GM12878 (cell line): ENCODE data around the gene NADSYN1.

Experiments
- BRCA1 ChIP-seq: IDR thresholded peaks from 2 replicates; pipeline ENCODE4 v1.6.1; 2011; ENCODE audit warnings: low read depth, low read length, improper control_type of control experiment
- CREM ChIP-seq: IDR thresholded peaks from 2 replicates; pipeline ENCODE4 v1.6.1; 2014; ENCODE audit warnings: antibody characterized with exemption, low read depth
- CTCF ChIP-seq, 3 experiments: IDR thresholded peaks in 2 of 3; conservative IDR thresholded peaks in 1 of 3; 2 replicates each; pipeline ENCODE4 v1.5.1; 2011; ENCODE audit warnings: low read depth in 3 of 3, low read length in 3 of 3, mild to moderate bottlenecking in 3 of 3, control low read depth in 2 of 3, moderate library complexity in 2 of 3, inconsistent platforms in 1 of 3, mixed read lengths in 1 of 3; ENCODE audit not compliant: control insufficient read depth in 2 of 3, insufficient read depth in 1 of 3; ENCODE audit errors: extremely low read depth in 1 of 3
- E2F8 ChIP-seq: fragments of 450-650 bp; IDR thresholded peaks from 2 replicates; pipeline ENCODE4 v1.6.1; 2018; ENCODE audit warnings: mild to moderate bottlenecking, low read depth, moderate library complexity; ENCODE audit not compliant: partially characterized antibody
- FOS ChIP-seq: IDR thresholded peaks from 3 replicates; pipeline ENCODE4 v1.6.1; 2011; ENCODE audit warnings: borderline replicate concordance; ENCODE audit not compliant: insufficient read length; ENCODE audit errors: extremely low read depth
- IKZF2 ChIP-seq, 2 experiments: fragments of 450-650 bp; IDR thresholded peaks; 2 replicates each; pipeline ENCODE4 v1.6.1; 2017; ENCODE audit warnings: mild to moderate bottlenecking in 2 of 2, moderate library complexity in 2 of 2
- MLLT1 ChIP-seq: fragments of 450-650 bp; IDR thresholded peaks from 2 replicates; pipeline ENCODE4 v1.6.1; 2016; ENCODE audit warnings: mild to moderate bottlenecking
- NR2C2 ChIP-seq: IDR thresholded peaks from 2 replicates; pipeline ENCODE4 v1.6.1; 2011; ENCODE audit warnings: borderline replicate concordance, low read depth; ENCODE audit not compliant: control insufficient read depth, insufficient read length
- POLR2A ChIP-seq: IDR thresholded peaks from 2 replicates; pipeline ENCODE4 v1.6.1; 2011; ENCODE audit warnings: low read depth, mild to moderate bottlenecking, low read length
- TAF1 ChIP-seq: IDR thresholded peaks from 2 replicates; pipeline ENCODE4 v1.6.1; 2011; ENCODE audit warnings: mild to moderate bottlenecking, low read depth, low read length, borderline replicate concordance
- ZBTB40 ChIP-seq: fragments of 450-650 bp; IDR thresholded peaks from 2 replicates; pipeline ENCODE4 v1.6.1; 2016; ENCODE audit warnings: mild to moderate bottlenecking, moderate library complexity, borderline replicate concordance

- TF ChIP-seq FOS = no peak
- no peak for TF ChIP-seq POLR2A
- no peak for TF ChIP-seq CTCF (IDR thresholded peaks at IDR 0.05 in 2 of 3, conservative IDR thresholded peaks at IDR 0.05 in 1 of 3; ENCODE audit: control insufficient read depth in 2 of 3, extremely low read depth in 1 of 3, insufficient read depth in 1 of 3, low read depth in 3 of 3, low read length in 3 of 3)
- no peak for TF ChIP-seq ZBTB40
- TF ChIP-seq E2F8 = no peak
- no peak for TF ChIP-seq TAF1
- TF ChIP-seq BRCA1 = no peak
- no peak for TF ChIP-seq IKZF2 (IDR thresholded peaks at IDR 0.05)
- TF ChIP-seq CREM = no peak
- TF ChIP-seq MLLT1 = no peak
- TF ChIP-seq NR2C2 = no peak
Observed at GRCh38 chr11:71499546-71499945, 46.5 kb downstream of the NADSYN1 start.
